HL-60 (cell line): ENCODE results near the gene ARMC9.

Experiments
- GABPA ChIP-seq: IDR thresholded peaks from 2 replicates; pipeline ENCODE4 v1.6.1; 2012; ENCODE audit warnings: low read depth
- POLR2AphosphoS5 ChIP-seq: IDR thresholded peaks from 2 replicates; pipeline ENCODE4 v1.6.1; 2012; ENCODE audit warnings: low read depth
- SPI1 ChIP-seq: IDR thresholded peaks from 2 replicates; pipeline ENCODE4 v1.6.1; 2012; ENCODE audit warnings: low read depth, mild to moderate bottlenecking, borderline replicate concordance
- TF ChIP-seq, protein P1 (sequence below): IDR thresholded peaks from one replicate; pipeline ENCODE4 v1.5.1; 2011; ENCODE audit warnings: low read length, control low read depth, inconsistent platforms; ENCODE audit not compliant: insufficient read depth
- TF ChIP-seq, protein P2 (sequence below): IDR thresholded peaks from 2 replicates; pipeline ENCODE4 v1.6.1; 2012; ENCODE audit warnings: low read depth; ENCODE audit not compliant: insufficient replicate concordance

DNA sequence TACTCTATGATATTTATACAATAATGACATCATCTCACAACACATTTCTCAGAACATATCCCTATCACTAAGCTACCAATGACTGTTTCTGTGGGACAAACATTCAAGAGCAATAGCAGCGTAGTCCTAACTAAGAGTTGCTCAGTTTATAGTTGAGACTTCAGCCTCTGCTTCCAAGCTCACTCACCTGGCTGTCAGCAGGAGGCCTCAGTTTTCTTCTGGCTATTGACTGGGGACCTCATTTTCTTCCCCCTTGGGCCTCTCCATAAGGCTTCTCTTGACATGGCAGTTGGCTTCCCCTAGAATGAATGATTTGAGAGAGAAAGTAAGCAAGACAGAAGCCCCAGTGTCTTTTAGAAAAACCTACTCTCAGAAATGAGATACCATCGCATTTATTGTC, 85.9 kb downstream of the ARMC9 start:
- no peak for TF ChIP-seq POLR2AphosphoS5
- TF ChIP-seq, protein P1, sequence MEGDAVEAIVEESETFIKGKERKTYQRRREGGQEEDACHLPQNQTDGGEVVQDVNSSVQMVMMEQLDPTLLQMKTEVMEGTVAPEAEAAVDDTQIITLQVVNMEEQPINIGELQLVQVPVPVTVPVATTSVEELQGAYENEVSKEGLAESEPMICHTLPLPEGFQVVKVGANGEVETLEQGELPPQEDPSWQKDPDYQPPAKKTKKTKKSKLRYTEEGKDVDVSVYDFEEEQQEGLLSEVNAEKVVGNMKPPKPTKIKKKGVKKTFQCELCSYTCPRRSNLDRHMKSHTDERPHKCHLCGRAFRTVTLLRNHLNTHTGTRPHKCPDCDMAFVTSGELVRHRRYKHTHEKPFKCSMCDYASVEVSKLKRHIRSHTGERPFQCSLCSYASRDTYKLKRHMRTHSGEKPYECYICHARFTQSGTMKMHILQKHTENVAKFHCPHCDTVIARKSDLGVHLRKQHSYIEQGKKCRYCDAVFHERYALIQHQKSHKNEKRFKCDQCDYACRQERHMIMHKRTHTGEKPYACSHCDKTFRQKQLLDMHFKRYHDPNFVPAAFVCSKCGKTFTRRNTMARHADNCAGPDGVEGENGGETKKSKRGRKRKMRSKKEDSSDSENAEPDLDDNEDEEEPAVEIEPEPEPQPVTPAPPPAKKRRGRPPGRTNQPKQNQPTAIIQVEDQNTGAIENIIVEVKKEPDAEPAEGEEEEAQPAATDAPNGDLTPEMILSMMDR = no peak
- no peak for TF ChIP-seq SPI1
- TF ChIP-seq, protein P2, sequence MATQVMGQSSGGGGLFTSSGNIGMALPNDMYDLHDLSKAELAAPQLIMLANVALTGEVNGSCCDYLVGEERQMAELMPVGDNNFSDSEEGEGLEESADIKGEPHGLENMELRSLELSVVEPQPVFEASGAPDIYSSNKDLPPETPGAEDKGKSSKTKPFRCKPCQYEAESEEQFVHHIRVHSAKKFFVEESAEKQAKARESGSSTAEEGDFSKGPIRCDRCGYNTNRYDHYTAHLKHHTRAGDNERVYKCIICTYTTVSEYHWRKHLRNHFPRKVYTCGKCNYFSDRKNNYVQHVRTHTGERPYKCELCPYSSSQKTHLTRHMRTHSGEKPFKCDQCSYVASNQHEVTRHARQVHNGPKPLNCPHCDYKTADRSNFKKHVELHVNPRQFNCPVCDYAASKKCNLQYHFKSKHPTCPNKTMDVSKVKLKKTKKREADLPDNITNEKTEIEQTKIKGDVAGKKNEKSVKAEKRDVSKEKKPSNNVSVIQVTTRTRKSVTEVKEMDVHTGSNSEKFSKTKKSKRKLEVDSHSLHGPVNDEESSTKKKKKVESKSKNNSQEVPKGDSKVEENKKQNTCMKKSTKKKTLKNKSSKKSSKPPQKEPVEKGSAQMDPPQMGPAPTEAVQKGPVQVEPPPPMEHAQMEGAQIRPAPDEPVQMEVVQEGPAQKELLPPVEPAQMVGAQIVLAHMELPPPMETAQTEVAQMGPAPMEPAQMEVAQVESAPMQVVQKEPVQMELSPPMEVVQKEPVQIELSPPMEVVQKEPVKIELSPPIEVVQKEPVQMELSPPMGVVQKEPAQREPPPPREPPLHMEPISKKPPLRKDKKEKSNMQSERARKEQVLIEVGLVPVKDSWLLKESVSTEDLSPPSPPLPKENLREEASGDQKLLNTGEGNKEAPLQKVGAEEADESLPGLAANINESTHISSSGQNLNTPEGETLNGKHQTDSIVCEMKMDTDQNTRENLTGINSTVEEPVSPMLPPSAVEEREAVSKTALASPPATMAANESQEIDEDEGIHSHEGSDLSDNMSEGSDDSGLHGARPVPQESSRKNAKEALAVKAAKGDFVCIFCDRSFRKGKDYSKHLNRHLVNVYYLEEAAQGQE = no peak
- TF ChIP-seq GABPA = no peak
